ENCODE measurements around the gene SPRY4. TPM values are rescaled to one million over a fixed set of nuclear protein-coding genes. Genes with fewer than 3 reads are reported as not detected.
"Not testable (repeated sequence)": the region's sequence is repeated elsewhere in the genome, so short reads cannot be mapped to it uniquely, and the experiment has no call there.

SPRY4 gene
- total and polyA plus RNA-seq, 3 experiments from 2014 or later: 1.1 to 1.4 TPM; not detected in 1

- H3K27me3 ChIP-seq (ENCODE audit: insufficient read depth, low read length, poor library complexity, severe bottlenecking): no peaks in the 10 kb centered on the region
- no peak overlapping the region for H3K27ac ChIP-seq (ENCODE audit: low read depth, low read length)
- Mint-ChIP-seq H3K9me3 (no peaks in the 10 kb centered on the region), H3K4me3 (no peak overlapping the region), H3K27ac (no peak overlapping the region), H3K36me3 (no peaks in the 10 kb centered on the region), H3K4me1 (no peaks in the 10 kb centered on the region), H3K27me3 (peaks cover 0 to 5% of the 10 kb centered on the region in 2 donors)
- no peaks in the 10 kb centered on the region for H3K9me3 ChIP-seq (ENCODE audit: low read length)
- H3K4me1 ChIP-seq (ENCODE audit: insufficient read depth, low read length): no peaks in the 10 kb centered on the region
- CTCF ChIA-PET: no interaction called here
- H3K36me3 ChIP-seq (ENCODE audit: insufficient read depth, low read length): no peaks in the 10 kb centered on the region
- H3K4me3 ChIP-seq (ENCODE audit: low read length): no peak overlapping the region
- DNase-seq: no peak
- POLR2A ChIA-PET: no interaction called here
Measured at GRCh38 chr5:142277796-142278195, 47.0 kb downstream of the SPRY4 start.

- Mint-ChIP-seq H3K36me3 (no peaks in the 10 kb centered on the region), H3K4me1 (no peaks in the 10 kb centered on the region), H3K4me3 (no peak overlapping the region), H3K27me3 (peaks cover 1 to 9% of the 10 kb centered on the region in 2 donors), H3K27ac (no peak overlapping the region), H3K9me3 (no peaks in the 10 kb centered on the region)
- Histone ChIP-seq H3K9me3 (ENCODE audit: low read length) (no peaks in the 10 kb centered on the region), H3K4me1 (ENCODE audit: insufficient read depth, low read length) (no peaks in the 10 kb centered on the region), H3K27ac (ENCODE audit: low read depth, low read length) (no peak overlapping the region), H3K4me3 (ENCODE audit: low read length) (no peak overlapping the region), H3K36me3 (ENCODE audit: insufficient read depth, low read length) (no peaks in the 10 kb centered on the region), H3K27me3 (ENCODE audit: insufficient read depth, low read length, poor library complexity, severe bottlenecking) (no peaks in the 10 kb centered on the region)
- no peak for DNase-seq
- POLR2A ChIA-PET: interaction anchor here (0.6 kb wide), 1 partner anchor 287 kb away, joined by 6 read pairs; no protein-coding TSS in a partner anchor
- CTCF ChIA-PET: no interaction called here
Measured at GRCh38 chr5:142276517-142276916, 48.3 kb downstream of the SPRY4 start.

- Histone ChIP-seq H3K27me3 (ENCODE audit: insufficient read depth, low read length, poor library complexity, severe bottlenecking) (no peaks in the 10 kb centered on the region), H3K4me1 (ENCODE audit: insufficient read depth, low read length) (no peaks in the 10 kb centered on the region), H3K27ac (ENCODE audit: low read depth, low read length) (no peak overlapping the region), H3K9me3 (ENCODE audit: low read length) (no peaks in the 10 kb centered on the region), H3K36me3 (ENCODE audit: insufficient read depth, low read length) (no peaks in the 10 kb centered on the region), H3K4me3 (ENCODE audit: low read length) (no peak overlapping the region)
- no peaks in the 10 kb centered on the region for H3K9me3 Mint-ChIP-seq
- peaks cover 5 to 9% of the 10 kb centered on the region in 2 donors for H3K27me3 Mint-ChIP-seq
- H3K4me3 Mint-ChIP-seq: no peak overlapping the region
- H3K27ac Mint-ChIP-seq: no peak overlapping the region
- no peaks in the 10 kb centered on the region for H3K4me1 Mint-ChIP-seq
- H3K36me3 Mint-ChIP-seq: no peaks in the 10 kb centered on the region
- ChIA-PET POLR2A (no interaction called here), CTCF (no interaction called here)
- DNase-seq: no peak
Measured at GRCh38 chr5:142275496-142275895, 49.3 kb downstream of the SPRY4 start.

- CTCF ChIA-PET, H3K4me1 Mint-ChIP-seq: not testable (repeated sequence)
- H3K27me3 Mint-ChIP-seq: peaks cover 5 to 12% of the 10 kb centered on the region in 2 donors
Measured at GRCh38 chr5:142272596-142272995, 52.2 kb downstream of the SPRY4 start.

GRCh38 chr5:142264084-142264483, 60.7 kb downstream of the SPRY4 start:
- H3K9me3 ChIP-seq (ENCODE audit: low read length); H3K4me3 ChIP-seq (ENCODE audit: low read length); DNase-seq; POLR2A ChIA-PET; H3K4me3 Mint-ChIP-seq; H3K4me1 ChIP-seq (ENCODE audit: insufficient read depth, low read length); H3K27ac ChIP-seq (ENCODE audit: low read depth, low read length); H3K36me3 Mint-ChIP-seq; H3K27me3 Mint-ChIP-seq; H3K27me3 ChIP-seq (ENCODE audit: insufficient read depth, low read length, poor library complexity, severe bottlenecking); H3K9me3 Mint-ChIP-seq; H3K27ac Mint-ChIP-seq; H3K36me3 ChIP-seq (ENCODE audit: insufficient read depth, low read length); CTCF ChIA-PET; H3K4me1 Mint-ChIP-seq: not testable (repeated sequence)

More at GRCh38 chr5:142272596-142272995, 52.2 kb downstream of the SPRY4 start:
- H3K36me3 ChIP-seq (ENCODE audit: insufficient read depth, low read length); H3K27me3 ChIP-seq (ENCODE audit: insufficient read depth, low read length, poor library complexity, severe bottlenecking); H3K36me3 Mint-ChIP-seq; DNase-seq; H3K27ac ChIP-seq (ENCODE audit: low read depth, low read length); H3K9me3 Mint-ChIP-seq; H3K9me3 ChIP-seq (ENCODE audit: low read length); H3K4me3 ChIP-seq (ENCODE audit: low read length); H3K4me1 ChIP-seq (ENCODE audit: insufficient read depth, low read length); H3K27ac Mint-ChIP-seq; POLR2A ChIA-PET; H3K4me3 Mint-ChIP-seq: not testable (repeated sequence)

GRCh38 chr5:142263346-142263745, 61.5 kb downstream of the SPRY4 start:
- no peaks in the 10 kb centered on the region for H3K27me3 ChIP-seq (ENCODE audit: insufficient read depth, low read length, poor library complexity, severe bottlenecking)
- no peak overlapping the region for H3K4me3 ChIP-seq (ENCODE audit: low read length)
- Mint-ChIP-seq H3K27ac (peak overlapping the region in 1 of 8 donors; percentile 3), H3K4me3 (no peak overlapping the region), H3K36me3 (peaks cover 0 to 5% (median 0%) of the 10 kb centered on the region in 3 donors), H3K4me1 (peaks cover 0 to 5% (median 0%) of the 10 kb centered on the region in 3 donors), H3K9me3 (peaks cover 0 to 5% (median 2%) of the 10 kb centered on the region in 5 donors), H3K27me3 (peaks cover 2 to 5% of the 10 kb centered on the region in 2 donors)
- CTCF ChIA-PET: interaction anchor here (1.0 kb wide), 1 partner anchor 13 kb away, joined by 3 read pairs; no protein-coding TSS in a partner anchor
- H3K9me3 ChIP-seq (ENCODE audit: low read length): no peaks in the 10 kb centered on the region
- no peaks in the 10 kb centered on the region for H3K36me3 ChIP-seq (ENCODE audit: insufficient read depth, low read length)
- POLR2A ChIA-PET: no interaction called here
- no peak for DNase-seq
- H3K27ac ChIP-seq (ENCODE audit: low read depth, low read length): no peak overlapping the region
- H3K4me1 ChIP-seq (ENCODE audit: insufficient read depth, low read length): no peaks in the 10 kb centered on the region

- CTCF ChIA-PET: interaction anchor here (0.6 to 1.0 kb wide), 2 partner anchors 12 to 226 kb away, joined by 3 read pairs; no protein-coding TSS in a partner anchor
Measured at GRCh38 chr5:142262683-142263082, 62.1 kb downstream of the SPRY4 start.

More at GRCh38 chr5:142262683-142263082, 62.1 kb downstream of the SPRY4 start:
- H3K4me1 Mint-ChIP-seq: peaks cover 0 to 5% (median 0%) of the 10 kb centered on the region in 3 donors
- no peak overlapping the region for H3K27ac ChIP-seq (ENCODE audit: low read depth, low read length)
- peaks cover 0 to 5% (median 2%) of the 10 kb centered on the region in 5 donors for H3K9me3 Mint-ChIP-seq
- H3K27ac Mint-ChIP-seq: no peak overlapping the region
- no peak for DNase-seq
- H3K36me3 ChIP-seq (ENCODE audit: insufficient read depth, low read length): no peaks in the 10 kb centered on the region
- H3K9me3 ChIP-seq (ENCODE audit: low read length): no peaks in the 10 kb centered on the region
- POLR2A ChIA-PET: no interaction called here
- no peak overlapping the region for H3K4me3 ChIP-seq (ENCODE audit: low read length)
- H3K36me3 Mint-ChIP-seq: peaks cover 0 to 5% (median 0%) of the 10 kb centered on the region in 3 donors
- H3K27me3 Mint-ChIP-seq: peaks cover 2 to 4% of the 10 kb centered on the region in 2 donors
- H3K27me3 ChIP-seq (ENCODE audit: insufficient read depth, low read length, poor library complexity, severe bottlenecking): no peaks in the 10 kb centered on the region
- H3K4me1 ChIP-seq (ENCODE audit: insufficient read depth, low read length): no peaks in the 10 kb centered on the region
- H3K4me3 Mint-ChIP-seq: no peak overlapping the region
